Osteocyte (in vitro differentiated cells): ENCODE results near the gene RALA. TPM values are rescaled to one million over a fixed set of nuclear protein-coding genes. Genes with fewer than 3 reads are reported as not detected.

ENCODE experiments used
- DNase-seq: peaks from one replicate; pipeline ENCODE4 v3.0.0; 2021; ENCODE audit warnings: mixed read lengths; ENCODE audit not compliant: unreplicated experiment; ENCODE audit errors: extremely low spot score
- H3K27ac Mint-ChIP-seq: one replicate; pipeline ENCODE4 v1.8.0; 2021; ENCODE audit warnings: mild to moderate bottlenecking, mixed read lengths; ENCODE audit not compliant: unreplicated experiment
- H3K27me3 Mint-ChIP-seq: one replicate; pipeline ENCODE4 v1.8.0; 2021; ENCODE audit warnings: mixed read lengths; ENCODE audit not compliant: unreplicated experiment
- H3K36me3 Mint-ChIP-seq: one replicate; pipeline ENCODE4 v1.8.0; 2021; ENCODE audit warnings: mixed read lengths; ENCODE audit not compliant: unreplicated experiment
- H3K4me1 Mint-ChIP-seq: one replicate; pipeline ENCODE4 v1.8.0; 2021; ENCODE audit warnings: mixed read lengths; ENCODE audit not compliant: unreplicated experiment
- H3K4me3 Mint-ChIP-seq: one replicate; pipeline ENCODE4 v1.8.0; 2021; ENCODE audit warnings: mild to moderate bottlenecking, moderate library complexity, mixed read lengths; ENCODE audit not compliant: unreplicated experiment
- H3K9me3 Mint-ChIP-seq: one replicate; pipeline ENCODE4 v1.8.0; 2021; ENCODE audit warnings: mixed read lengths; ENCODE audit not compliant: unreplicated experiment
- total RNA-seq: library from RNA; stranded (reverse); gene quantifications from 2 replicates; pipeline ENCODE4 v1.2.1, GENCODE V29; 2021
- TF ChIP-seq, protein P1 (sequence below): fragments of 200-600 bp; sonication (generic); IDR thresholded peaks from 2 replicates; pipeline ENCODE4 v1.5.0; 2021; ENCODE audit warnings: antibody characterized with exemption, mild to moderate bottlenecking, moderate library complexity

Gene RALA
- total RNA-seq, 1 donor from 2014 or later = 30.5 TPM

DNA sequence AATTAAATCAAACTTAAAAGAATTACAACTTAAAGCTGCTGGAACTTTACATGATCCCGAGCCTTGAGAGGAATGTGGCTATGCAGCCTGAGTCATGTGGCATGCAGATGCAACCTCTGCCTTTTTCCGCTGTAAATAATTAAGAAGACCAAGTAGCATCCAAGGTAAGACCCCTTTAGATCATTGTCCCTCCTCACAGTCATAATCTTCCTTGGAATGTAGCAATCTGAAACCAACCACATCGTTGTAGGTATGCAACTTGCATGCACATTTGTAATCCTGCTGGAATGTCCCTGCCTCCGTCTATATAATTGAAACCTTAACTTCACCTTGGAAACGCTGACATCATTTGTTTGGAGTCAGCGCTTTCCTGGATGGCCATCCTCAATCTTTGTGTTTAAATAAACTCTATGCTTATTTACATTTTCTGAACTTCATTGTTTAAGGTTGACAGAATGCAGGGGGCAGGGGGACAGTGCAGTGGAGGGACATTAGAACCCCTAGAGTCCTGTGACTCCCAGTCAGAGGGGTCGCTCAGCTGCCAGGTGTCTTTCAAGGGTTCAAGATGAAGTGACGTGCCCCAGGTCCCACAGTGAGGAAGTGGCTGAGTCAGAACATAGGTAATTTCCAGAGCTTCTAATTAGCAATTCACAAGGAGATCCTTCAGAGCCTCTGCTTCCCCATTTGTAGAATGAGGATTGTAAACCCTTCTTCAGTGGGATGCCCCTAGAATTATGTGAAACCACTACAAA is 110.7 kb downstream of the RALA start:
- no peak for DNase-seq
- no peaks in the 10 kb centered on the region for H3K9me3 Mint-ChIP-seq
- TF ChIP-seq, protein P1, sequence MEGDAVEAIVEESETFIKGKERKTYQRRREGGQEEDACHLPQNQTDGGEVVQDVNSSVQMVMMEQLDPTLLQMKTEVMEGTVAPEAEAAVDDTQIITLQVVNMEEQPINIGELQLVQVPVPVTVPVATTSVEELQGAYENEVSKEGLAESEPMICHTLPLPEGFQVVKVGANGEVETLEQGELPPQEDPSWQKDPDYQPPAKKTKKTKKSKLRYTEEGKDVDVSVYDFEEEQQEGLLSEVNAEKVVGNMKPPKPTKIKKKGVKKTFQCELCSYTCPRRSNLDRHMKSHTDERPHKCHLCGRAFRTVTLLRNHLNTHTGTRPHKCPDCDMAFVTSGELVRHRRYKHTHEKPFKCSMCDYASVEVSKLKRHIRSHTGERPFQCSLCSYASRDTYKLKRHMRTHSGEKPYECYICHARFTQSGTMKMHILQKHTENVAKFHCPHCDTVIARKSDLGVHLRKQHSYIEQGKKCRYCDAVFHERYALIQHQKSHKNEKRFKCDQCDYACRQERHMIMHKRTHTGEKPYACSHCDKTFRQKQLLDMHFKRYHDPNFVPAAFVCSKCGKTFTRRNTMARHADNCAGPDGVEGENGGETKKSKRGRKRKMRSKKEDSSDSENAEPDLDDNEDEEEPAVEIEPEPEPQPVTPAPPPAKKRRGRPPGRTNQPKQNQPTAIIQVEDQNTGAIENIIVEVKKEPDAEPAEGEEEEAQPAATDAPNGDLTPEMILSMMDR = no peak
- peaks cover 4% of the 10 kb centered on the region for H3K36me3 Mint-ChIP-seq
- H3K27me3 Mint-ChIP-seq = no peaks in the 10 kb centered on the region
- peak overlapping the region; percentile 86 for H3K4me3 Mint-ChIP-seq
- H3K4me1 Mint-ChIP-seq = peaks cover 27% of the 10 kb centered on the region
- peak overlapping the region; percentile 98 for H3K27ac Mint-ChIP-seq

DNA sequence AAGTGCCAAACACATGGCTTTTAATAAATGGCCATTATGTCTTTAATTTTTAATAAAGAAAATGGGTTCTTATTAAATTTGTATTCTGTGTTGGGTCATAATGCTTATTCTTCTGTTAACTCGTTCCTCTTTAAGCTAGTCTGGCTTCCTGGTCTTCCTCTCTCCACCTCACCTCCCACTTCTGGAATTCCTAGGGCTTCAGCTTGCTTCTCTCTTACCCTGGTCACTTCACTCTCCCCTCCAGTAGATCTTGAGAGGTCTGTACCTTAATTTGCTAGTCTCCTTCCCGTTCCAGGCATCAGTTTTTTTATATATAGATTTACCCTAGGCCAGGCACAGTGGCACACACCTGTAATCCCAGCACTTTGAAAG is 111.2 kb downstream of the RALA start:
- no peak for DNase-seq
- Mint-ChIP-seq H3K27ac (peak overlapping the region; percentile 72), H3K4me3 (peak overlapping the region; percentile 86), H3K36me3 (peaks cover 4% of the 10 kb centered on the region), H3K27me3 (no peaks in the 10 kb centered on the region), H3K4me1 (peaks cover 27% of the 10 kb centered on the region), H3K9me3 (no peaks in the 10 kb centered on the region)
- TF ChIP-seq, protein P1 = no peak

DNA sequence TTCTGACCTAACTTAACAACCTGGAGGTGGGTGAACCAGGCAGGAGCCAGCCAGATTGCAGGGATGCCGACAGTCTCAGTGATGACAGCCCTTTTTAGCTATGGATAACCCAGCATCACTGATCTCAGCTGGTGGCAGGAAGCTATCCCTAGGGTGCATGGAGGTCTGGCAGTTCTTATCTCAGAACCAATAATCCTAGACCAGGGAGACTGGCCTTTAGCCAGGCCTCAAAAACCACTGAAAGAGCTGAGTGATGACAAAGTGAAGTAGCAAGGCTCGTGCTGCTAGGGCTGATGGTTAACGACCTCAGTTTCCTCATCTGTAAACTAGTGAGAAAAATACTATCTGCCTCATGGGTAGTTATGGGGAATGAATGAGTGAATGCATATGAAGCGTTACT is 112.5 kb downstream of the RALA start:
- Mint-ChIP-seq H3K27ac (no peak overlapping the region), H3K4me3 (no peak overlapping the region), H3K27me3 (no peaks in the 10 kb centered on the region), H3K9me3 (no peaks in the 10 kb centered on the region), H3K4me1 (peaks cover 27% of the 10 kb centered on the region), H3K36me3 (peaks cover 6% of the 10 kb centered on the region)
- TF ChIP-seq, protein P1 = no peak
- DNase-seq = no peak

DNA sequence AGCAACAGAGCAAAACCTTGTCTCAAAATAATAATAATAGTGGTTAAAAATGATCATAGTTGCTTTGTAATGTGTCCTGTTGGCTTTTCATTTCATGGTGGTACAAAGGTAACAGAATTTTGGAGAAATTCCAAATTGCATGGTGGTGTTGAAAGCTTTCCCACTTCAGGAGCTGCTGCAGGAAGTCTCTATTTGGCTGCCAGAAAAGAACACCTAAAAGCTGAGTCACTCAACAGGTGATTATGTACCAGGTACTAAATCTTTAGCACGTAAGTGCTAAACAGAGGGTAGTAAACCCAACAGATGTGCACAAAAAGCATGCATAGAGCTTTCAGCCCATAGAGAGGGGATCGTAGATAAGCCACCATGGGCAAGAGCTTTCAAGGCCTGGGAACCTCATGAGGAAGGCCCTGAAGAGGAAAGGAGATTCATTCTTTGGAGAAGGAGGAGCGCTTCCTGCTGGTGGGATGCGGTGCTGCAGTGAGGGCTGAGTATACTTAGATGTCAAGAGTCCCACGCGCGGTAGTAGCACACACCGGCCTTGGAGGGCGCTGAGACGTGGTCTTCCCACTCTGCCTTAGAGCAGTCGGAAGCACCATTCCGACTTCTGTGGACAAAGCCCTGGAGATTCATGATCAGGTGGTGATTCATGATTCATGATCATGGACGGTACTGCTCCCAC is 118.7 kb downstream of the RALA start:
- DNase-seq = no peak
- H3K36me3 Mint-ChIP-seq = peaks cover 6% of the 10 kb centered on the region
- no peak overlapping the region for H3K4me3 Mint-ChIP-seq
- peaks cover 4% of the 10 kb centered on the region for H3K4me1 Mint-ChIP-seq
- H3K27me3 Mint-ChIP-seq = no peaks in the 10 kb centered on the region
- TF ChIP-seq, protein P1 = peak; percentile 46
- no peak overlapping the region for H3K27ac Mint-ChIP-seq
- H3K9me3 Mint-ChIP-seq = no peaks in the 10 kb centered on the region

DNA sequence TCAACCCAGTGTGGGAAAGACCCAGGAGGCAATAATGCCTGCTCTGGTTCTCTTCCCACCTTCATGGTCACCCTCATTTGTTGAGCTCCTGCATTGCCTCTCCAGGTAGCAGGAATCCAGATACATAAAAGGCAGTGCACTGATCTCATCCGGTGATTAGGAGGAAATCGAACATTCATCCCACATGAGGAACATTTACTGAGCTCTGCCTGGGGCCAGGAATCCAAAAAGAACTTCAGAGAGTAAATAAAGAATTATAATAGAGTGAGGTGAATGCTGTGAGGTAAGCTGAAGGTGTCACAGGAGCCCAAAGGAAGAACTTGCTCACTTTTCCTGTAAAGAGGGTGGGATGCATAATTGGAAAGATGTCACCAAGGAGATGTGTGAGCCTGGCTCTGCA is 121.2 kb downstream of the RALA start:
- TF ChIP-seq, protein P1 = no peak
- H3K27me3 Mint-ChIP-seq = no peaks in the 10 kb centered on the region
- no peak overlapping the region for H3K4me3 Mint-ChIP-seq
- peaks cover 11% of the 10 kb centered on the region for H3K4me1 Mint-ChIP-seq
- DNase-seq = no peak
- peaks cover 2% of the 10 kb centered on the region for H3K36me3 Mint-ChIP-seq
- no peaks in the 10 kb centered on the region for H3K9me3 Mint-ChIP-seq
- H3K27ac Mint-ChIP-seq = no peak overlapping the region
